ENCODE results near the gene IFI30. TPM values are rescaled to one million over a fixed set of nuclear protein-coding genes. Genes with fewer than 3 reads are reported as not detected.
"Not testable (repeated sequence)": the region's sequence is repeated elsewhere in the genome, so short reads cannot be mapped to it uniquely, and the experiment has no call there.

IFI30 gene
- total and polyA plus RNA-seq, 4 donors, result 205 to 1,883 (median 526) TPM

DNA sequence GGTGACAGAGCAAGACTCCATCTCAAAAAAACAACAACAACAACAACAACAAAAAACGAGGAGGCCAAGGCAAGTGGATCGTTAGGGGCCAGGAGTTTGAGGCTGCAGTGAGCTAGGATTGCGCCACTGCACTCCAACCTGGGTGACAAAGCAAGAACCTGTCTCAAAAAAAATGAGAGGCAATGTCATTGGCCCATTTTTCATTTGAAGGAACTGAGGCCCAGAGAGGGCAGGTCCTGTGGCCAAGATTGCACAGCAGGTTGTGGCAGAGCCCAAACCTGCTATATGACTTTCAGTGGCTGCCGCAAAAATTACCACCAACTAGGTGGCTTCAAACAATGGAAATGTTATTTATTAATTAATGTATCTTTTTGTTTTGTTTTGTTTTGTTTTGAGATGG lies 15.1 kb upstream of the IFI30 start:
- Histone ChIP-seq H3K9me3 (ENCODE audit: control insufficient read depth in 4 of 4, insufficient read depth in 3 of 4, low read length in 3 of 4) (no peaks in the 10 kb centered on the region), H3K9ac (ENCODE audit: insufficient read depth in 1 of 2, low read length in 2 of 2) (no peak overlapping the region), H3K27ac (ENCODE audit: low read depth in 1 of 2, low read length in 1 of 2) (no peak overlapping the region), H3K36me3 (ENCODE audit: control insufficient read depth in 4 of 4, insufficient read depth in 4 of 4, low read length in 4 of 4) (peaks cover 0 to 36% (median 18%) of the 10 kb centered on the region in 4 donors), H3K27me3 (ENCODE audit: control insufficient read depth in 3 of 3, insufficient read depth in 3 of 3, low read length in 2 of 3) (no peaks in the 10 kb centered on the region), H3K4me1 (ENCODE audit: control insufficient read depth in 5 of 5, insufficient read depth in 5 of 5, low read length in 5 of 5) (peaks cover 0 to 35% (median 19%) of the 10 kb centered on the region in 5 donors), H3K4me3 (no peak overlapping the region)
- WGBS, 2 donors, result 60 to 71% methylated on average over 4 of the region's 4 CpGs
- TF ChIP-seq, protein P1, sequence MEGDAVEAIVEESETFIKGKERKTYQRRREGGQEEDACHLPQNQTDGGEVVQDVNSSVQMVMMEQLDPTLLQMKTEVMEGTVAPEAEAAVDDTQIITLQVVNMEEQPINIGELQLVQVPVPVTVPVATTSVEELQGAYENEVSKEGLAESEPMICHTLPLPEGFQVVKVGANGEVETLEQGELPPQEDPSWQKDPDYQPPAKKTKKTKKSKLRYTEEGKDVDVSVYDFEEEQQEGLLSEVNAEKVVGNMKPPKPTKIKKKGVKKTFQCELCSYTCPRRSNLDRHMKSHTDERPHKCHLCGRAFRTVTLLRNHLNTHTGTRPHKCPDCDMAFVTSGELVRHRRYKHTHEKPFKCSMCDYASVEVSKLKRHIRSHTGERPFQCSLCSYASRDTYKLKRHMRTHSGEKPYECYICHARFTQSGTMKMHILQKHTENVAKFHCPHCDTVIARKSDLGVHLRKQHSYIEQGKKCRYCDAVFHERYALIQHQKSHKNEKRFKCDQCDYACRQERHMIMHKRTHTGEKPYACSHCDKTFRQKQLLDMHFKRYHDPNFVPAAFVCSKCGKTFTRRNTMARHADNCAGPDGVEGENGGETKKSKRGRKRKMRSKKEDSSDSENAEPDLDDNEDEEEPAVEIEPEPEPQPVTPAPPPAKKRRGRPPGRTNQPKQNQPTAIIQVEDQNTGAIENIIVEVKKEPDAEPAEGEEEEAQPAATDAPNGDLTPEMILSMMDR (IDR thresholded peaks at IDR 0.05; ENCODE audit: control extremely low read depth, extremely low read depth), result no peak
- DNase-seq, result no peak
- no peak for ATAC-seq (ENCODE audit: insufficient read depth, low FRiP score)

DNA sequence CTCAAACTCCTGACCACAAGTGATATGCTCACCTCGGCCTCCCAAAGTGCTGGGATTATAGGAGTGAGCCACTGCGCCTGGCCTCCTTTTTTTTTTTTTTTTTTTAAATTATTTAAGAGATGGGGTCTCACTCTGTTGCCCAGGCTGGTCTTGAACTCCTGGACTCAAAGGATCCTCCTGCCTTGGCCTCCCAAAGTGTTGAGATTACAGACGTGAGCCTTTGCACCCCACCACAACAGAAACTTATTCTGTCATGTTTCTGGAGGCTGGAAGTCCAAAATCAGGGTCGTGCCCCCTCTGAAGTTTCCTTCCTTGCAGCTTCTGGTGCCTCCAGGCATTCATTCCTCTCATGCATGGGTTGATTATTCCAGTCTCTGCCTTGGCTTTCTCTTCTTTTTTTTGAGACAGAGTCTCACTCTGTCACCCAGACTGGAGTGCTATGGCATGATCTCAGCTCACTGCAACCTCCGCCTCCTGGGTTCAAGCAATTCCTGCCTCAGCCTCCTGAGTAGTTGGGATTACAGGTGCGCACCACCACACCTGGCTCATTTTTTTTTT lies 14.5 kb upstream of the IFI30 start:
- not testable (repeated sequence) for H3K27me3 ChIP-seq (ENCODE audit: control insufficient read depth in 3 of 3, insufficient read depth in 3 of 3, low read length in 2 of 3); H3K27ac ChIP-seq (ENCODE audit: low read depth in 1 of 2, low read length in 1 of 2); ATAC-seq (ENCODE audit: insufficient read depth, low FRiP score); H3K9ac ChIP-seq (ENCODE audit: insufficient read depth in 1 of 2, low read length in 2 of 2); H3K4me3 ChIP-seq; DNase-seq; H3K9me3 ChIP-seq (ENCODE audit: control insufficient read depth in 4 of 4, insufficient read depth in 3 of 4, low read length in 3 of 4)
- Histone ChIP-seq H3K36me3 (ENCODE audit: control insufficient read depth in 4 of 4, insufficient read depth in 4 of 4, low read length in 4 of 4) (peaks cover 0 to 38% (median 20%) of the 10 kb centered on the region in 4 donors), H3K4me1 (ENCODE audit: control insufficient read depth in 5 of 5, insufficient read depth in 5 of 5, low read length in 5 of 5) (peaks cover 0 to 29% (median 19%) of the 10 kb centered on the region in 5 donors)
- 93% methylated on average over 5 to 6 of the region's 6 CpGs for WGBS, 2 donors

DNA sequence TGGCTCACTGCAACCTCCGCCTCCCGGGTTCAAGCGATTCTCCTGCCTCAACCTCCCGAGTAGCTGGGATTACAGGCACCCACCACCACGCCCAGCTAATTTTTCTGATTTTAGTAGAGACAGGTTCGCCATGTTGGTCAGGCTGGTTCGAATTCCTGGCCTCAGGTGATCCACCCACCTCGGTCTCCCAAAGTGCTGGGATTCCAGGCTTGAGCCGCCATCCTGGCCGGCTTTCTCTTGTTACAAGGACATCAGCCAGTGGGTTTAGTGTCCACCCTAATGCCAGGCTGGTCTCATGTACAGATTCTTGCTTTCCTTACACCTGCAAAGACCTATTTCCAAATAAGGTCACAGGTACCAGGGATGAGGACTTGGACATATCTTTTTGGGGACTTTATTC lies 13.8 kb upstream of the IFI30 start:
- no peaks in the 10 kb centered on the region for H3K27me3 ChIP-seq (ENCODE audit: control insufficient read depth in 3 of 3, insufficient read depth in 3 of 3, low read length in 2 of 3)
- no peak for DNase-seq
- TF ChIP-seq, protein P1 (IDR thresholded peaks at IDR 0.05; ENCODE audit: control extremely low read depth, extremely low read depth), result no peak
- H3K9ac ChIP-seq (ENCODE audit: insufficient read depth in 1 of 2, low read length in 2 of 2), result no peak overlapping the region
- peaks cover 0 to 25% (median 18%) of the 10 kb centered on the region in 5 donors for H3K4me1 ChIP-seq (ENCODE audit: control insufficient read depth in 5 of 5, insufficient read depth in 5 of 5, low read length in 5 of 5)
- H3K27ac ChIP-seq (ENCODE audit: low read depth in 1 of 2, low read length in 1 of 2), result no peak overlapping the region
- peaks cover 0 to 38% (median 22%) of the 10 kb centered on the region in 4 donors for H3K36me3 ChIP-seq (ENCODE audit: control insufficient read depth in 4 of 4, insufficient read depth in 4 of 4, low read length in 4 of 4)
- 95 to 97% methylated on average over 10 of the region's 10 CpGs for WGBS, 2 donors
- no peak overlapping the region for H3K4me3 ChIP-seq
- no peaks in the 10 kb centered on the region for H3K9me3 ChIP-seq (ENCODE audit: control insufficient read depth in 4 of 4, insufficient read depth in 3 of 4, low read length in 3 of 4)
- ATAC-seq (ENCODE audit: insufficient read depth, low FRiP score), result no peak

DNA sequence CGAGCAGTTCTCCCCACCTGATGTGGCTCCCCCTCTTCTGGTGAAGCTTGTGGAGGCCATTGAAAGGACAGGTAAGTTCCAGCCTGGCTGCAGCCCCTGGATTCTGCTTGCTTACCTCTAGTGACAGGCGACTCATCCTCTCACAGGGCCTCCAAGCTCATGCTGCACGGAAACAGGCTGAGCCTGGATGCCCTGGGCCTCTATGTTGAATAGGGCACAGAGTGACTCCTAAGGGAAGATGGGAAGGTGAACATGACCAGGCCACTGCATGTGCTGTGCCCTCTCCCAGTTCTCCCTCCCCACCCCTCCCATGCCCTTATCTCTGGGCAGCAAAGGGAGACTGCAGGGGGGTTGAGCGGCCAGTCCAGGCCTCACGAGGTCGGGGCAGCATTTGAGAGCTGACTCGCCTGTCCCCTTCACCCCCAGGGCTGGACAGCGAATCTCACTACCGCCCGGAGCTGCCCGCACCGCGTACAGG lies 13.1 kb upstream of the IFI30 start:
- no peak overlapping the region for H3K9ac ChIP-seq (ENCODE audit: insufficient read depth in 1 of 2, low read length in 2 of 2)
- WGBS, 2 donors, result 67 to 81% methylated on average over 13 of the region's 13 CpGs
- H3K36me3 ChIP-seq (ENCODE audit: control insufficient read depth in 4 of 4, insufficient read depth in 4 of 4, low read length in 4 of 4), result peaks cover 2 to 38% (median 24%) of the 10 kb centered on the region in 4 donors
- TF ChIP-seq, protein P1 (IDR thresholded peaks at IDR 0.05; ENCODE audit: control extremely low read depth, extremely low read depth), result no peak
- H3K9me3 ChIP-seq (ENCODE audit: control insufficient read depth in 4 of 4, insufficient read depth in 3 of 4, low read length in 3 of 4), result no peaks in the 10 kb centered on the region
- H3K4me1 ChIP-seq (ENCODE audit: control insufficient read depth in 5 of 5, insufficient read depth in 5 of 5, low read length in 5 of 5), result peaks cover 0 to 25% (median 18%) of the 10 kb centered on the region in 5 donors
- ATAC-seq (ENCODE audit: insufficient read depth, low FRiP score), result no peak
- H3K27ac ChIP-seq (ENCODE audit: low read depth in 1 of 2, low read length in 1 of 2), result peak overlapping the region; percentile 14 to 42
- no peak for DNase-seq
- H3K4me3 ChIP-seq, result no peak overlapping the region
- H3K27me3 ChIP-seq (ENCODE audit: control insufficient read depth in 3 of 3, insufficient read depth in 3 of 3, low read length in 2 of 3), result no peaks in the 10 kb centered on the region
